WTC11 (cell line): ENCODE data around the gene SCARB2.

Experiments
- CREB1 ChIP-seq: sonication (generic); formaldehyde crosslinking; IDR thresholded peaks from 2 replicates; pipeline ENCODE4 v1.8.0; 2023; ENCODE audit warnings: mild to moderate bottlenecking, missing genetic modification reagents
- FOXK1 ChIP-seq: sonication (generic); formaldehyde crosslinking; IDR thresholded peaks from 2 replicates; pipeline ENCODE4 v1.8.0; 2022; ENCODE audit warnings: mild to moderate bottlenecking, moderate library complexity, missing genetic modification reagents
- SP1 ChIP-seq: sonication (generic); formaldehyde crosslinking; conservative IDR thresholded peaks from 2 replicates; pipeline ENCODE4 v1.8.1; 2022; ENCODE audit warnings: missing genetic modification reagents
- ZNF121 ChIP-seq: sonication (generic); formaldehyde crosslinking; IDR thresholded peaks from 2 replicates; pipeline ENCODE4 v1.8.0; 2023; ENCODE audit warnings: missing genetic modification reagents
- TF ChIP-seq, protein P1 (sequence below): fragments of 200-600 bp; IDR thresholded peaks from 2 replicates; pipeline ENCODE4 v1.8.0; 2022; ENCODE audit warnings: antibody characterized with exemption
- TF ChIP-seq, protein P2 (sequence below): sonication (generic); formaldehyde crosslinking; conservative IDR thresholded peaks from 2 replicates; pipeline ENCODE4 v1.8.1; 2023; ENCODE audit warnings: mild to moderate bottlenecking, low read depth, missing genetic modification reagents, moderate library complexity
- TF ChIP-seq, protein P3 (sequence below): sonication (generic); formaldehyde crosslinking; IDR thresholded peaks from 2 replicates; pipeline ENCODE4 v1.8.1; 2023; ENCODE audit warnings: mild to moderate bottlenecking, moderate library complexity, missing genetic modification reagents
- TF ChIP-seq, protein P4 (sequence below): sonication (generic); formaldehyde crosslinking; IDR thresholded peaks from 2 replicates; pipeline ENCODE4 v1.8.0; 2022; ENCODE audit warnings: mild to moderate bottlenecking, missing genetic modification reagents
- TF ChIP-seq, protein P5 (sequence below): sonication (generic); formaldehyde crosslinking; IDR thresholded peaks from 2 replicates; pipeline ENCODE4 v1.8.1; 2022; ENCODE audit warnings: mild to moderate bottlenecking, missing genetic modification reagents, moderate library complexity, borderline replicate concordance

DNA sequence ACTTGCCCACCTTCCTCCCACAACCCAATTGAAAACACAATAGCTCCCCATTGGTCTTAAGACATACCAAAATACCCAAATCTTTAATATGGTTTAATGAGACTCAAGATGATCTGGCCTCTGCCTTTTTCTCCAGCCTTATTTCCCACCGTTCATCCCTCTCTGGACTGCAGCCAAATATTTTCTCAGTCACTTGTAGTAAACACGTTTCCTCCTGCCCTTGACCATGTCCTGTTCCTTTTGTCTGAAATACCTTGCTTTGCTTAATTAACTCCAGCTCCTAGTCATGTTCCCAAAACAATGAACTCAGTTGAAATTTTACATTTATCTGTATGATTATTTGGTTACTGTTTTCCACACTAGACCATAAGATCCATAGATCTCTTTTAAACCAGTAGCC lies 57.0 kb downstream of the SCARB2 start:
- TF ChIP-seq, protein P1, sequence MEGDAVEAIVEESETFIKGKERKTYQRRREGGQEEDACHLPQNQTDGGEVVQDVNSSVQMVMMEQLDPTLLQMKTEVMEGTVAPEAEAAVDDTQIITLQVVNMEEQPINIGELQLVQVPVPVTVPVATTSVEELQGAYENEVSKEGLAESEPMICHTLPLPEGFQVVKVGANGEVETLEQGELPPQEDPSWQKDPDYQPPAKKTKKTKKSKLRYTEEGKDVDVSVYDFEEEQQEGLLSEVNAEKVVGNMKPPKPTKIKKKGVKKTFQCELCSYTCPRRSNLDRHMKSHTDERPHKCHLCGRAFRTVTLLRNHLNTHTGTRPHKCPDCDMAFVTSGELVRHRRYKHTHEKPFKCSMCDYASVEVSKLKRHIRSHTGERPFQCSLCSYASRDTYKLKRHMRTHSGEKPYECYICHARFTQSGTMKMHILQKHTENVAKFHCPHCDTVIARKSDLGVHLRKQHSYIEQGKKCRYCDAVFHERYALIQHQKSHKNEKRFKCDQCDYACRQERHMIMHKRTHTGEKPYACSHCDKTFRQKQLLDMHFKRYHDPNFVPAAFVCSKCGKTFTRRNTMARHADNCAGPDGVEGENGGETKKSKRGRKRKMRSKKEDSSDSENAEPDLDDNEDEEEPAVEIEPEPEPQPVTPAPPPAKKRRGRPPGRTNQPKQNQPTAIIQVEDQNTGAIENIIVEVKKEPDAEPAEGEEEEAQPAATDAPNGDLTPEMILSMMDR = no peak
- TF ChIP-seq, protein P2, sequence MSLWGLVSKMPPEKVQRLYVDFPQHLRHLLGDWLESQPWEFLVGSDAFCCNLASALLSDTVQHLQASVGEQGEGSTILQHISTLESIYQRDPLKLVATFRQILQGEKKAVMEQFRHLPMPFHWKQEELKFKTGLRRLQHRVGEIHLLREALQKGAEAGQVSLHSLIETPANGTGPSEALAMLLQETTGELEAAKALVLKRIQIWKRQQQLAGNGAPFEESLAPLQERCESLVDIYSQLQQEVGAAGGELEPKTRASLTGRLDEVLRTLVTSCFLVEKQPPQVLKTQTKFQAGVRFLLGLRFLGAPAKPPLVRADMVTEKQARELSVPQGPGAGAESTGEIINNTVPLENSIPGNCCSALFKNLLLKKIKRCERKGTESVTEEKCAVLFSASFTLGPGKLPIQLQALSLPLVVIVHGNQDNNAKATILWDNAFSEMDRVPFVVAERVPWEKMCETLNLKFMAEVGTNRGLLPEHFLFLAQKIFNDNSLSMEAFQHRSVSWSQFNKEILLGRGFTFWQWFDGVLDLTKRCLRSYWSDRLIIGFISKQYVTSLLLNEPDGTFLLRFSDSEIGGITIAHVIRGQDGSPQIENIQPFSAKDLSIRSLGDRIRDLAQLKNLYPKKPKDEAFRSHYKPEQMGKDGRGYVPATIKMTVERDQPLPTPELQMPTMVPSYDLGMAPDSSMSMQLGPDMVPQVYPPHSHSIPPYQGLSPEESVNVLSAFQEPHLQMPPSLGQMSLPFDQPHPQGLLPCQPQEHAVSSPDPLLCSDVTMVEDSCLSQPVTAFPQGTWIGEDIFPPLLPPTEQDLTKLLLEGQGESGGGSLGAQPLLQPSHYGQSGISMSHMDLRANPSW (CRISPR knock-in tag) = no peak
- no peak for TF ChIP-seq ZNF121
- TF ChIP-seq, protein P3, sequence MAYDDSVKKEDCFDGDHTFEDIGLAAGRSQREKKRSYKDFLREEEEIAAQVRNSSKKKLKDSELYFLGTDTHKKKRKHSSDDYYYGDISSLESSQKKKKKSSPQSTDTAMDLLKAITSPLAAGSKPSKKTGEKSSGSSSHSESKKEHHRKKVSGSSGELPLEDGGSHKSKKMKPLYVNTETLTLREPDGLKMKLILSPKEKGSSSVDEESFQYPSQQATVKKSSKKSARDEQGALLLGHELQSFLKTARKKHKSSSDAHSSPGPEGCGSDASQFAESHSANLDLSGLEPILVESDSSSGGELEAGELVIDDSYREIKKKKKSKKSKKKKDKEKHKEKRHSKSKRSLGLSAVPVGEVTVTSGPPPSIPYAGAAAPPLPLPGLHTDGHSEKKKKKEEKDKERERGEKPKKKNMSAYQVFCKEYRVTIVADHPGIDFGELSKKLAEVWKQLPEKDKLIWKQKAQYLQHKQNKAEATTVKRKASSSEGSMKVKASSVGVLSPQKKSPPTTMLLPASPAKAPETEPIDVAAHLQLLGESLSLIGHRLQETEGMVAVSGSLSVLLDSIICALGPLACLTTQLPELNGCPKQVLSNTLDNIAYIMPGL (CRISPR knock-in tag) = no peak
- no peak for TF ChIP-seq FOXK1 (CRISPR knock-in tag)
- TF ChIP-seq, protein P4, sequence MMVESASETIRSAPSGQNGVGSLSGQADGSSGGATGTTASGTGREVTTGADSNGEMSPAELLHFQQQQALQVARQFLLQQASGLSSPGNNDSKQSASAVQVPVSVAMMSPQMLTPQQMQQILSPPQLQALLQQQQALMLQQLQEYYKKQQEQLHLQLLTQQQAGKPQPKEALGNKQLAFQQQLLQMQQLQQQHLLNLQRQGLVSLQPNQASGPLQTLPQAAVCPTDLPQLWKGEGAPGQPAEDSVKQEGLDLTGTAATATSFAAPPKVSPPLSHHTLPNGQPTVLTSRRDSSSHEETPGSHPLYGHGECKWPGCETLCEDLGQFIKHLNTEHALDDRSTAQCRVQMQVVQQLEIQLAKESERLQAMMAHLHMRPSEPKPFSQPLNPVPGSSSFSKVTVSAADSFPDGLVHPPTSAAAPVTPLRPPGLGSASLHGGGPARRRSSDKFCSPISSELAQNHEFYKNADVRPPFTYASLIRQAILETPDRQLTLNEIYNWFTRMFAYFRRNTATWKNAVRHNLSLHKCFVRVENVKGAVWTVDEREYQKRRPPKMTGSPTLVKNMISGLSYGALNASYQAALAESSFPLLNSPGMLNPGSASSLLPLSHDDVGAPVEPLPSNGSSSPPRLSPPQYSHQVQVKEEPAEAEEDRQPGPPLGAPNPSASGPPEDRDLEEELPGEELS (CRISPR knock-in tag) = no peak
- TF ChIP-seq CREB1 (CRISPR knock-in tag) = no peak
- TF ChIP-seq, protein P5, sequence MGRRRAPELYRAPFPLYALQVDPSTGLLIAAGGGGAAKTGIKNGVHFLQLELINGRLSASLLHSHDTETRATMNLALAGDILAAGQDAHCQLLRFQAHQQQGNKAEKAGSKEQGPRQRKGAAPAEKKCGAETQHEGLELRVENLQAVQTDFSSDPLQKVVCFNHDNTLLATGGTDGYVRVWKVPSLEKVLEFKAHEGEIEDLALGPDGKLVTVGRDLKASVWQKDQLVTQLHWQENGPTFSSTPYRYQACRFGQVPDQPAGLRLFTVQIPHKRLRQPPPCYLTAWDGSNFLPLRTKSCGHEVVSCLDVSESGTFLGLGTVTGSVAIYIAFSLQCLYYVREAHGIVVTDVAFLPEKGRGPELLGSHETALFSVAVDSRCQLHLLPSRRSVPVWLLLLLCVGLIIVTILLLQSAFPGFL (CRISPR knock-in tag) = no peak
- no peak for TF ChIP-seq SP1 (CRISPR knock-in tag)
